Limb (tissue), 2 donors: Measurements from ENCODE around the gene CFD.
A peak's percentile ranks its signal among the peaks of the same experiment; 100 is the strongest.
"Not testable (repeated sequence)": the region's sequence is repeated elsewhere in the genome, so short reads cannot be mapped to it uniquely, and the experiment has no call there.

Source experiments
- DNase-seq, 2 donors: peaks; one replicate each; pipeline ENCODE4 v3.0.0-alpha.2; 2016; ENCODE audit errors: extremely low spot score in 2 of 2

CFD gene

GRCh38 chr19:888581-889385 lies 29.3 kb downstream of the CFD start:
- no peak for DNase-seq

- DNase-seq, result no peak
Measured at GRCh38 chr19:889662-890295, 30.3 kb downstream of the CFD start.

- no peak for DNase-seq
Measured at GRCh38 chr19:890831-891230, 31.4 kb downstream of the CFD start.

GRCh38 chr19:891421-892200 lies 32.1 kb downstream of the CFD start:
- DNase-seq, result not testable (repeated sequence)

- DNase-seq, result no peak
Measured at GRCh38 chr19:892243-892893, 32.9 kb downstream of the CFD start.

GRCh38 chr19:892894-893689 lies 33.6 kb downstream of the CFD start, which contains the start of the genes MED16 and RNU6-9:
Gene MED16 (minus strand): TSS chr19:893187. CDS start chr19:891131, 2,056 bp downstream.
Gene RNU6-9 (plus strand): TSS chr19:893484.
- DNase-seq, result peak; percentile 93 to 95

GRCh38 chr19:896434-896833 lies 37.0 kb downstream of the CFD start:
- DNase-seq, result no peak

GRCh38 chr19:896999-897398 lies 37.5 kb downstream of the CFD start:
- DNase-seq, result no peak

GRCh38 chr19:897442-898039 lies 38.1 kb downstream of the CFD start:
- no peak for DNase-seq

GRCh38 chr19:898663-899062 lies 39.2 kb downstream of the CFD start:
- DNase-seq, result peak in 1 of 2 donors; percentile 73

- no peak for DNase-seq
Measured at GRCh38 chr19:899336-900042, 40.0 kb downstream of the CFD start.

- DNase-seq, result no peak
Measured at GRCh38 chr19:900043-900301, 40.5 kb downstream of the CFD start.

- no peak for DNase-seq
Measured at GRCh38 chr19:900302-901111, 41.0 kb downstream of the CFD start.

GRCh38 chr19:901216-902092 lies 42.0 kb downstream of the CFD start:
- DNase-seq, result no peak

- DNase-seq, result no peak
Measured at GRCh38 chr19:902093-902370, 42.6 kb downstream of the CFD start.

GRCh38 chr19:902446-903226 lies 43.2 kb downstream of the CFD start:
- no peak for DNase-seq

GRCh38 chr19:903266-903797 lies 43.9 kb downstream of the CFD start:
- DNase-seq, result peak in 1 of 2 donors; percentile 51
